Measurements from ENCODE around the gene RSF1.

The RSF1 gene

DNA sequence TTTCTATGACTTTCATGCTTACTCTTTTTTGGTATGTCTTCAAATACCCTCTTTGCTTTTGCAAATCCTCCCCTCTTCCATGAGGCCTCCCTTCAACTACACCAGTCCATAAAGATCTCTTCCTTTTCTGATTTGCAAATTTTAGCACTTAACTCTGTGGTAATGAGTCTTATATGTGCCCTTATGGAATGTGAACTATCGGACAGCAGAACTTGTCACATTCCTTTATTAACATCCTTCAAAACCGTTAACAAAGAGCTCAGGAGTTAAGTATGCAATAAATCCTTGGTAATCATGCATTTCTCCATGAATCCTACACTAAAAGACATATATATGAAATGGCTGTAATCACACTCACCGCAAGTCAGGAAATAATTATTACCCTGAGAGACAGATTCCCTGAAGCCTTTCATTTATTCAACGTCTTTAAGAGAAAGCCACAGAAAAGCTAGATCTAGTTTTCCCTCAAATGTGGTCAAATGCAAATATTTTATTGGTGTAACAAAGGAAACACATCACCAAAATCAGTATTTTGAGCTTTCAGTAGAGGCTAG lies 190.3 kb downstream of the RSF1 start:
- H3K9me3 ChIP-seq (ENCODE audit: insufficient read depth, low read depth, low read length) = peaks cover 1% of the 10 kb centered on the region
- no peak overlapping the region for H3K14ac ChIP-seq (ENCODE audit: low read length)
- H3K9ac ChIP-seq (ENCODE audit: low read length) = no peak overlapping the region
- peaks cover 1 to 6% of the 10 kb centered on the region in 2 experiments for H3K36me3 ChIP-seq (ENCODE audit: control insufficient read depth in 1 of 2, insufficient read depth in 2 of 2, low read length in 2 of 2)
- no peak overlapping the region for H4K12ac ChIP-seq (ENCODE audit: low read depth, low read length)
- no peak overlapping the region for H3K4ac ChIP-seq (ENCODE audit: low read depth, low read length)
- H3K27ac ChIP-seq (ENCODE audit: low read depth, low read length) = no peak overlapping the region
- no peak overlapping the region for H3K18ac ChIP-seq (ENCODE audit: low read length)
- H3K27me3 ChIP-seq (ENCODE audit: insufficient read depth, low read length) = no peaks in the 10 kb centered on the region
- no peaks in the 10 kb centered on the region for H3K79me1 ChIP-seq (ENCODE audit: low read length)
- H3K4me1 ChIP-seq (ENCODE audit: control insufficient read depth in 1 of 2, insufficient read depth in 2 of 2, low read length in 2 of 2) = no peaks in the 10 kb centered on the region
- no peaks in the 10 kb centered on the region for H3K79me2 ChIP-seq (ENCODE audit: control insufficient read depth, insufficient read depth, low read length, poor library complexity)
- H2BK5ac ChIP-seq (ENCODE audit: low read depth, low read length, poor library complexity) = no peak overlapping the region
- no peak for DNase-seq
- H2BK12ac ChIP-seq (ENCODE audit: low read length) = no peak overlapping the region
- H3K4me2 ChIP-seq (ENCODE audit: low read length) = no peak overlapping the region
- H2AFZ ChIP-seq (ENCODE audit: insufficient read depth, low read length, poor library complexity) = no peak overlapping the region
- no peak overlapping the region for H3K23ac ChIP-seq (ENCODE audit: low read length)
- H4K91ac ChIP-seq (ENCODE audit: low read depth, low read length) = no peak overlapping the region
- H2BK120ac ChIP-seq (ENCODE audit: insufficient read depth, low read length, poor library complexity) = no peak overlapping the region
- H2AK5ac ChIP-seq (ENCODE audit: low read length) = no peak overlapping the region
- H4K8ac ChIP-seq (ENCODE audit: low read depth, low read length) = no peak overlapping the region
- no CpG with 5 or more reads among the region's 4 CpGs for WGBS (ENCODE audit: extremely low coverage, insufficient coverage, insufficient read length)
- H3K4me3 ChIP-seq (ENCODE audit: low read depth, low read length) = no peak overlapping the region

- Histone ChIP-seq H3K36me3 (ENCODE audit: control insufficient read depth in 1 of 2, insufficient read depth in 2 of 2, low read length in 2 of 2) (peaks cover 17 to 28% of the 10 kb centered on the region in 2 experiments), H3K4me2 (ENCODE audit: low read length) (no peak overlapping the region), H4K91ac (ENCODE audit: low read depth, low read length) (no peak overlapping the region), H2BK120ac (ENCODE audit: insufficient read depth, low read length, poor library complexity) (no peak overlapping the region), H3K4ac (ENCODE audit: low read depth, low read length) (no peak overlapping the region), H2BK5ac (ENCODE audit: low read depth, low read length, poor library complexity) (no peak overlapping the region), H3K9me3 (ENCODE audit: insufficient read depth, low read depth, low read length) (no peaks in the 10 kb centered on the region), H2AFZ (ENCODE audit: insufficient read depth, low read length, poor library complexity) (no peak overlapping the region), H2AK5ac (ENCODE audit: low read length) (no peak overlapping the region), H3K4me3 (ENCODE audit: low read depth, low read length) (no peak overlapping the region), H3K79me1 (ENCODE audit: low read length) (no peaks in the 10 kb centered on the region), H4K8ac (ENCODE audit: low read depth, low read length) (no peak overlapping the region), H3K27ac (ENCODE audit: low read depth, low read length) (no peak overlapping the region), H3K9ac (ENCODE audit: low read length) (no peak overlapping the region), H4K12ac (ENCODE audit: low read depth, low read length) (no peak overlapping the region), H3K79me2 (ENCODE audit: control insufficient read depth, insufficient read depth, low read length, poor library complexity) (no peaks in the 10 kb centered on the region), H3K23ac (ENCODE audit: low read length) (no peak overlapping the region), H3K27me3 (ENCODE audit: insufficient read depth, low read length) (no peaks in the 10 kb centered on the region), H3K4me1 (ENCODE audit: control insufficient read depth in 1 of 2, insufficient read depth in 2 of 2, low read length in 2 of 2) (no peaks in the 10 kb centered on the region), H3K18ac (ENCODE audit: low read length) (no peak overlapping the region), H3K14ac (ENCODE audit: low read length) (no peak overlapping the region), H2BK12ac (ENCODE audit: low read length) (no peak overlapping the region)
- peak; percentile 30 to 92 for DNase-seq
- no CpG with 5 or more reads among the region's 3 CpGs for WGBS (ENCODE audit: extremely low coverage, insufficient coverage, insufficient read length)
Measured at GRCh38 chr11:77619576-77620198, 200.8 kb downstream of the RSF1 start.

DNA sequence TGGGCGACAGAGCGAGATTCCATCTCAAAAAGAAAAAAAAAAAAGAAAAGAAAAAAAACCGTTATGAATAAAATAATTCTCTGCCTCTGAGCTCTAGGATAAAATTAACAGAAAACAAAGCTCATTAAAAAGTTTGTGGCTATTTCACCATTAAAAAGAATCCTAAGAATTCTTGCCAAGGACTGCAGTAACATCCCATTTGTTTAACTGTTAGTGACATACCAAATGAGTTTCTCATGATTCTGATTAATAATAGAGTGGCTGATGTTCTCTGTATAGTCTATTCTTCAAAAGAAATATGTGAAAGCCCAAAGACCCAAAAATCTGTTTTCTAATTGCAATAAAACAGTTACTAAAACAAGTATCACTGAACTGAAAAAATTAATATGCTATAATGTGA lies 202.6 kb downstream of the RSF1 start:
- WGBS (ENCODE audit: extremely low coverage, insufficient coverage, insufficient read length) = no CpG with 5 or more reads among the region's 3 CpGs
- no peak overlapping the region for H2AK5ac ChIP-seq (ENCODE audit: low read length)
- no peaks in the 10 kb centered on the region for H3K4me1 ChIP-seq (ENCODE audit: control insufficient read depth in 1 of 2, insufficient read depth in 2 of 2, low read length in 2 of 2)
- H3K4me2 ChIP-seq (ENCODE audit: low read length) = no peak overlapping the region
- H4K12ac ChIP-seq (ENCODE audit: low read depth, low read length) = no peak overlapping the region
- no peak overlapping the region for H3K27ac ChIP-seq (ENCODE audit: low read depth, low read length)
- no peak overlapping the region for H4K8ac ChIP-seq (ENCODE audit: low read depth, low read length)
- no peak overlapping the region for H3K9ac ChIP-seq (ENCODE audit: low read length)
- H3K18ac ChIP-seq (ENCODE audit: low read length) = no peak overlapping the region
- H3K23ac ChIP-seq (ENCODE audit: low read length) = no peak overlapping the region
- H3K36me3 ChIP-seq (ENCODE audit: control insufficient read depth in 1 of 2, insufficient read depth in 2 of 2, low read length in 2 of 2) = peaks cover 14 to 20% of the 10 kb centered on the region in 2 experiments
- no peak overlapping the region for H2BK12ac ChIP-seq (ENCODE audit: low read length)
- no peak overlapping the region for H2BK120ac ChIP-seq (ENCODE audit: insufficient read depth, low read length, poor library complexity)
- H3K4me3 ChIP-seq (ENCODE audit: low read depth, low read length) = no peak overlapping the region
- no peak overlapping the region for H3K4ac ChIP-seq (ENCODE audit: low read depth, low read length)
- H3K79me1 ChIP-seq (ENCODE audit: low read length) = no peaks in the 10 kb centered on the region
- H4K91ac ChIP-seq (ENCODE audit: low read depth, low read length) = no peak overlapping the region
- H2BK5ac ChIP-seq (ENCODE audit: low read depth, low read length, poor library complexity) = no peak overlapping the region
- H3K9me3 ChIP-seq (ENCODE audit: insufficient read depth, low read depth, low read length) = no peaks in the 10 kb centered on the region
- no peak overlapping the region for H2AFZ ChIP-seq (ENCODE audit: insufficient read depth, low read length, poor library complexity)
- no peaks in the 10 kb centered on the region for H3K79me2 ChIP-seq (ENCODE audit: control insufficient read depth, insufficient read depth, low read length, poor library complexity)
- H3K27me3 ChIP-seq (ENCODE audit: insufficient read depth, low read length) = no peaks in the 10 kb centered on the region
- H3K14ac ChIP-seq (ENCODE audit: low read length) = no peak overlapping the region
- DNase-seq = no peak

DNA sequence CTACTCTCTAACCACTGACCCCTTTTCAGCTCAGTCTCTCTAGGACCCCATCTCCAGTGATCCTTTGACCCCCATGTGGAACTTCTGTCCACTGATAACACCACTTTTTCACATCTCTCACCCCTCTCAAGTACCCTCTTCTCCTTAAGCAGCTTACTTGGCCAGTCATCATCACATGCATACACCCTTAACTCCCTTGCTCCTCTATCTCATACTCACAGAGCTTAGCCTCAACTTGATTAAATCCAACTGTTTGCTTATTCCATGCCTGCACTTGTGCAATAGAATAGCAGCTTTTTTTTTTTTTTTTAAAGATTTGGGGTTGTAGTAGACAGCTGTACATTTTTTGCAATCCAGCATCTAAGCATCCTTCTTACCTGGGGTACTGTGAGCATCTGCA lies 208.6 kb downstream of the RSF1 start:
- no peak overlapping the region for H3K27ac ChIP-seq (ENCODE audit: low read depth, low read length)
- H2AK5ac ChIP-seq (ENCODE audit: low read length) = no peak overlapping the region
- no peaks in the 10 kb centered on the region for H3K79me2 ChIP-seq (ENCODE audit: control insufficient read depth, insufficient read depth, low read length, poor library complexity)
- H3K4me2 ChIP-seq (ENCODE audit: low read length) = no peak overlapping the region
- H3K79me1 ChIP-seq (ENCODE audit: low read length) = no peaks in the 10 kb centered on the region
- H3K14ac ChIP-seq (ENCODE audit: low read length) = no peak overlapping the region
- no peaks in the 10 kb centered on the region for H3K4me1 ChIP-seq (ENCODE audit: control insufficient read depth in 1 of 2, insufficient read depth in 2 of 2, low read length in 2 of 2)
- no peak overlapping the region for H4K91ac ChIP-seq (ENCODE audit: low read depth, low read length)
- H3K23ac ChIP-seq (ENCODE audit: low read length) = no peak overlapping the region
- H2BK120ac ChIP-seq (ENCODE audit: insufficient read depth, low read length, poor library complexity) = no peak overlapping the region
- no peak overlapping the region for H3K9ac ChIP-seq (ENCODE audit: low read length)
- H3K18ac ChIP-seq (ENCODE audit: low read length) = no peak overlapping the region
- DNase-seq = no peak
- no peaks in the 10 kb centered on the region for H3K9me3 ChIP-seq (ENCODE audit: insufficient read depth, low read depth, low read length)
- no peak overlapping the region for H4K12ac ChIP-seq (ENCODE audit: low read depth, low read length)
- no peak overlapping the region for H3K4ac ChIP-seq (ENCODE audit: low read depth, low read length)
- H3K4me3 ChIP-seq (ENCODE audit: low read depth, low read length) = no peak overlapping the region
- no peak overlapping the region for H2AFZ ChIP-seq (ENCODE audit: insufficient read depth, low read length, poor library complexity)
- no peak overlapping the region for H2BK5ac ChIP-seq (ENCODE audit: low read depth, low read length, poor library complexity)
- H4K8ac ChIP-seq (ENCODE audit: low read depth, low read length) = no peak overlapping the region
- no peak overlapping the region for H2BK12ac ChIP-seq (ENCODE audit: low read length)
- no peaks in the 10 kb centered on the region for H3K27me3 ChIP-seq (ENCODE audit: insufficient read depth, low read length)
- peaks cover 7 to 13% of the 10 kb centered on the region in 2 experiments for H3K36me3 ChIP-seq (ENCODE audit: control insufficient read depth in 1 of 2, insufficient read depth in 2 of 2, low read length in 2 of 2)
